Cardiac septum (tissue), 1 donor: Measurements from ENCODE around the gene PLXNA2. TPM values are rescaled to one million over a fixed set of nuclear protein-coding genes. Genes with fewer than 3 reads are reported as not detected.

Experiments
- DNase-seq: peaks from one replicate; pipeline ENCODE4 v3.0.0-alpha.2; 2020; ENCODE audit warnings: low spot score
- intact Hi-C: fragments of 100-400 bp; cut with DNase I; formaldehyde crosslinking; loops from one replicate; pipeline ENCODE4 v1.14.0; 2022
- total RNA-seq: library from RNA; stranded (reverse); fragmentation: NEBNext Ultra II Directional; extraction: Animal tissue kit (Norgen Biotek cat#: 25700); gene quantifications from one replicate; pipeline ENCODE4 v1.2.1, GENCODE V29; 2021
- donor health status: DM: no; HTN: no; CAD: no.

Gene PLXNA2
- total RNA-seq, 1 donor from 2014 or later = 23.8 TPM

DNA sequence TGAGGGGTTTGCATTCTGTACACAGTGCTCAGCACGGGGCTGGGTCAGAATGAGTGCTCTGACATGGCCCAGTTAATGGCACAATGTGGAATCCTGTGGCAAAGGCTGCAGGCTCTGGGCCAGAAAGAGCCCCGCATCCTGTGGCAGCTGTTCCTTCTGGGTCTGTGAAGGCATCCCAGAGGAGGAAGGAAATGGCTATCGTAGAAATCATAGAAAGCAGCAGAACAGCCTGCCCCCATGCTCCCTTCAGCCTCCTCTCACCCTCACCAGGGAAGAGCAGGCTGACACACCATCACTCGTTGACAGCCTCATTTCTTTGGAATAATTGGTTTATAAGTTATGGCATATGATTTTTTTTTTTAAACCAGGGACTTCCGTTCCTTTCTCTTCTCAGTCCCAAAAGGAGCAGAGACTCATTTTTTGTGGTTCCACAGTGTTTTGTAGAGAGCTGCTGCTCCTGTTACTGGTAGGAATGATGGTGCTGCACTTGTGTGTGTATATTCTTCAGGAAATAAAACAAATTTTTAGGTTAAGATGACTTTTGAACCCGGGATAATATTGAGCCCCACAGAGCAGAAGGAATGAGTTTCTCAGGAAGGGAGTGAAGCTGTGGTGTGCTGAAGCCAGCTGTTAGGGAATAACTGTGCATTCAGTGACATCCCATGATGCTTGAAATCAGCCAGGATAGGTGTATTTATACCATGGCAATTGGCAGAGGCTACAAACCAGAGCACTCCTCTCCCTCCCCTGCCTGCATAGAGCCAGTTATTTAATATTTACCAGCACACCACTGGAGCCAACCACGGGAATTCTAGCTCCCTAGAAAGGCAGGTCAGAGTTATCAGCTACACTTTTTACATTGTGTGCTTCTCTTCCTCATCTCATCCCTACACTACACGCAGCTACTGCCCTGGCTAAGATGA lies 32.0 kb downstream of the PLXNA2 start:
- DNase-seq = no peak
- intact Hi-C loops = loop anchor here (5.0 kb wide), 1 partner anchor 40 kb away; no protein-coding TSS in a partner anchor

DNA sequence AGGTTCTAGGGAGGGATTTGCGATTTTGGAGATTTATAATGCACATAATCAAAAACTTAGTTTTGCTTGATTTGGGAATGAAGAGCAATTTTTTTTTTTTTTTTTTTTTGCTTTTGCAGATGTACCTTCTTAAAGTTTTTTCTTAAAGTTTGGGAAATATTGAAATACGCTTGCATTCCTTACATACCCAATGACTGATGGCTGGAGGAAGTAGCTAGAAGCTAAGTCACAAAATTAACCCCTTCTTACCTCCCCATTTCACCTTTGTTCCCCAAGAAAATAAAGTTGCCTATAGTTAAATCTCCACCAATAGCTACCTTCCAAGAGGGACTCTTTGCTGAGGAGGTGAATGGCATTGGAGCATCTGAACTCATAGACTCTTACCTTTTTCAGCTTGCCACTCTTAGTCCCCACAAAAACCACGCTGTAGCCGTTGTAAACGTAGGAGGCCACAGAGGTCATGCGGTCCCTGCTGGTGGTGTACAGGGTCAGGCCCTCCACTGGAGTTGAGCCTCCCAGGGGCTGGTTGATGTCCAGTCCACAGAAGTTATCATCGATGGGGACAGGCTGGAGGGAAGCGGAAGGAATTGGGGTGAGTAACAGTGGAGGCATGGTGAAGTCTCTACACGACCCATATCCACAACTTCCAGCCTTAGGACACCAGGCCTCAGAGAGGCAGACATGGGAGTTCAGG lies 34.1 kb downstream of the PLXNA2 start:
- intact Hi-C loops = loop anchor here (5.0 kb wide), 1 partner anchor 38 kb away; no protein-coding TSS in a partner anchor
- DNase-seq = no peak

DNA sequence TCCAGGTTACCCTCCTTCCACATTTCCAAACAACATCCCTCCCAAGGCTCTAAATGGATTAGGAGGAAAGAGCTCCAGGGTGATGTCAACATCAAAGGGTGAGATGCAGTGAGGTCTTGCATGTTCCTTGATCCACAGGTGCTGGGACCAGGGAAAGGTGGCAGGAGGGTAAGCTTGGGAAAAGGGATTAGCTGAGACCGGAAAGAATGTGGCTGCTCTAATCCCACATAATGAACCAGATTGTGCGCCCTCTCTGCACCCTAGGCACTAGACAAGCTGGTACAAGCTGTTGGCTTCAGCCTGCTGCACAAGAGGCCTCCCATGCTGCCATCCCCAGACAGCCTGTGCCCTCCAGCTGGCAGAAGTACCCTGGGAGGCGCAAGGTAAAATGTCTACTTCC lies 34.9 kb downstream of the PLXNA2 start:
- intact Hi-C loops = no loop called here
- no peak for DNase-seq

DNA sequence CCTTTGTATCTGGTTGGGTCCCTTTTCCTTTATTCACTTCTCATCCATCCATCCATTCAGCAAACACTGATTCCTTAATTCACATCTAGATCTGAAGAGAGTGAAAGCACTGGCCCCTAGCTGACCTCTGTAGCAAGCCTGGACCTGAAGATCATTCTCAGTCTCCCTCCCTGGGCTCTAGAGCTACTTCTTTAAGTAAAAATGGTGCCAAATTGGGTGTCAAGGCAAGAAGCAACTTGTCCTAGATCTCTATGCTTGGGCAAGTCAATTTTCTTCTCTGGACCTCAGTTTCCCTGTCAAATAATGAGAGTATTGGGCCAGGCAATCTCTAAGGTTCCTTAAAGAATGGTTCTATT lies 36.1 kb downstream of the PLXNA2 start:
- intact Hi-C loops = no loop called here
- DNase-seq = no peak

DNA sequence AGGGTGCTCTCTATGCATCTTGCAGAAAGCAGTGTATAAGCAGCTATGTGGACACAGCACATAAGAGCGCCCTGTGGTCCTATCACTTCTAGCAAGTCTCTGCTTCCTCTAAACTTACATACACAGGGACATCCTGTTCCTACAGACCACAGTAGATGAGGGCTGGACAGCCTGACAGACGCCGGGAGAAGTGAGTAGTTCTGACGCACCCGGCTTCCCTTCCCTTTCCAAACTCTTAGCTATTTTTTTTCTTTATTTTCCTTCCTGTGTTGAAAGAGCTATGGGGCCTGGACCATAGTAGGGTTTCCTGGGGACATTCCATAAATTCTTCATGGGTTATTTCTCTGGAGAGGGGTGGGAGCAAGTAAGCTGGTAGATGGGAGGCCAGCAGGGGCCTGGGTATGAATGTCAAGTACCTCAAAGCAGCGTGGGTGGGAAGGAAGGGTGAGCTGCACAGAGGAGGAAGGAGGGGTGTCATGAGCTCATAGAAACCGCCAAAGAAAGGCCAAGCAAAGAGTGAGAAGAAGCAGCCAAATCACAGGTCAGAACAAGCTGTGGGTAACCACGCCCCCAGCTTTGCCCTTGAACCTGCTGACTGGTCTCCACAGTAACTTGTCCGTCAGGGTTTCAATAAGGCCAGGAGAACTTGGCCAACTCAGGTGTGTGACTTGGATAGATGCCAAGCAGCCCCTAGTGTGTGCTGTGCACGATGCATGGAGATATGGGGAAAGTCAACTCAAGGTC lies 36.6 kb downstream of the PLXNA2 start:
- no peak for DNase-seq
- intact Hi-C loops = no loop called here

DNA sequence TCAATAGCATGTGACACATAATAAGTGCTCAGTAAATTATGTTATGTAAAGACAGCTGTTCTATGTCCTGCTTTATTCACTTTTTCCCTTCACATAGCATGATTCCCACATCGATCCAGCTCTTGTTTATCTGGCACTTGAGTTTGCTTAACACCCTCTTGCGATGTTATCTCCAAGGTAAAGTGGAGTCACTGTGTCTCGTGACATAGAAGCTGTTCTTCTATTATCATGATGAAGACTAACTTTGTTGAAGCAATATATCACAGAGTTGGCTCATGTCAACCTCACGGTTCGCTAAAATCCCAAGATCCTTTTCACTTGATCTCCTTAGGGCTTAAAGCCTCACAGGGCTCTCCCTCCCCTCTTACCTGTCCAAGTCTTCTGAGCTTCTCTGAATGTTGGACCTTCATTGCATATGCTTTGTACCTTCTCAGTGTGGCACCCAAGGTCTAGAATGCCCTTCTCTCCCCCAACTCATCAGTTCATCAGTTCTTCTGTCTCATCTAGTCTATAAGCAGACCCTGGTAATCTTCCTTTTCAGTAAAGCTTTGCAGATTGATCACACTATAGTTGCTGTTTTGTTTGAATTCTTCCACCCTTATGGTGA lies 38.0 kb downstream of the PLXNA2 start:
- intact Hi-C loops = no loop called here
- no peak for DNase-seq

DNA sequence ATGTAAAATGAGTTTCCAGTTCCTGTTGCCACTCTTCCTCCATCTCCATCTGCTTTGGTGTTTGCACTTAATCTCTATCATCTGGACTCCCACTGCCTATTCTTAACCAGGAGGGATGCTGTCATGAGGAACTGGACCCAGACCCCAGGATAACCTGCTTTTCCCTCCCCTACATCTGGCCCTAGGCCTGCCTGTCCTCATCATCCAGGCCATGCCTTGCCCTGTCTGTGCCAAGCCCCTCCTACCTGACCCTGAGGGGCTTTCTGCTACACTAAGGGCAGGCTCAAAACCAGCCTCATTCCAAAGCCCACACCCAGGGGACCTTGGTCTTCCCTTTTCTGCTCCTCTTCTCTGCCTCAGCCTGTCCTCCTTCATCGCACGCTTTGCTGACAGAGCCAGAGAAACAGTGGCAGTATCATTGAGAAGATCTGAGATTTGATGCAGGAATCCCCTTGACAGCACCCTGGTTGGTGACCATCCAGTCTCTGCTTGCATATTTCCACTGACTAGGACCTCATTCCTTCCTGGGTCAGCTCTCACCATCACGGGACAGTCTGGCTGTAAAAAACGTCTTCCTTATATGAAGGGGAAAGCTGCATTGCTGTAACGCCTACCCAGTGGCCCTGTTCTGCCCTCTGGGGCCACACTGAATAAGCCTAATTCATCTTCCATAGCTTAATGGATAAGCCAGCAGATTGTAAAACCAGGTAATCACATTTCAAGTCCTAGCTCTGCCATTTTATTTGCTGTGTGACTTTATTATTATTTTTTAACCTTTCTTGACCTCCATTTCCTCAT lies 38.8 kb downstream of the PLXNA2 start:
- DNase-seq = no peak
- intact Hi-C loops = loop anchor here (2.0 kb wide), 1 partner anchor 33 kb away; no protein-coding TSS in a partner anchor

DNA sequence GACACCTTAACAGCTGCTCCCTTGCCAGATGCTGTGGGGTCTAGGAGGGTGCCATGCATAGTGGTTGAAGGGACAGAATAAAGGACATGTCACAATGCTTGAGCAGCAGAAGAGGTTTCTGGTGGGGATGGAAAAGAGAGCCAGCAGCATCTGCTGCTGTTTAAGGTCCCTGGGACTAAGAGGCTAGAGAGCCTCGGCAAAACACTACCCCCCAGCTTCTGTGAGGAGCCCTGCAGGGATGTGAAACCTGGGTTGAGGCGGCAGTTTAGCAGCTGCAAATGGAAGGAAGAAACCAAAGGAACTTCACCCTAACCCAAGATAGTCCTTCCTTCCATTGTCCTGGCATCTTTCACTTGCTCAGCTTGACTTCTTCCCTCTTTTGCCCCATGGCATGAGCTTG lies 39.4 kb downstream of the PLXNA2 start:
- no peak for DNase-seq

DNA sequence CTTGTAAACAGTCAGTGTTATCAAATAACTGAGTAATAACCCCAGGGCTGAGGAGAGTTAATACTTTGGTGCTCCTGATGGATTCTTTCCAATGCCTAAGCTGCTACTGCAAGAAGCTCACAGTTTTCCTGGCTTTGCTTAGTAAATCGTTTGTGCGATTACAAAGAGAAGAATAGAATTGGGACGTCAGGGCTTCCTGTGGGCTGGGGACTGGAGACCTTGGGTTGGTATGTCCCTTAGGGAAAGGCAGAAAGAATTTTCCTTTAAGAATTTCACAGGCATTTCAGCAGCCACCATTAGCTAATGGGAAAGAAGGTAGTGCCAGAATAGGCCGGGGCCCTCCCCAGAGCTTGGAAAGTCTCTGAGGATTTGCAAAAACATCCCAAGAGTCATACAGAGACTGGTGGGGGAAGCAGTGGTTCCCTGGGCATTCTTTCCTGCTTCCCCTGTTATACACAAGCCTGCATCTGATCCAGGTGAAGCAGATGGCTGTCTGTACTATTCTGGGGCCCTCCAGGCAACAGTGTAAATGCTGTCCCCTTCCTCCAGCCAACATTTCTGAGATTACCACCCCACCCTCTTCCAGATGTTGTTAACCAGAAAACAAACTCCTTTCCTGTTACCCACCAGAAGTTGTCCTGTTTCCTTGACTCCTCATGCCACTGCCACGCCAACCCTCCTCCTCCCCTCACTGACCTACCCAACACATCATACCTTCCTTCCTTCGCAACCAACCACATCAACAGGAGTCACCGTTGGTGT lies 40.2 kb downstream of the PLXNA2 start:
- no peak for DNase-seq
- intact Hi-C loops = loop anchor here (2.0 kb wide), 2 partner anchors 15 to 35 kb away; no protein-coding TSS in a partner anchor

More for the DNA sequence above, 39.4 kb downstream of the PLXNA2 start:
- intact Hi-C loops = loop anchor here (2.0 kb wide), 1 partner anchor 34 kb away; no protein-coding TSS in a partner anchor

DNA sequence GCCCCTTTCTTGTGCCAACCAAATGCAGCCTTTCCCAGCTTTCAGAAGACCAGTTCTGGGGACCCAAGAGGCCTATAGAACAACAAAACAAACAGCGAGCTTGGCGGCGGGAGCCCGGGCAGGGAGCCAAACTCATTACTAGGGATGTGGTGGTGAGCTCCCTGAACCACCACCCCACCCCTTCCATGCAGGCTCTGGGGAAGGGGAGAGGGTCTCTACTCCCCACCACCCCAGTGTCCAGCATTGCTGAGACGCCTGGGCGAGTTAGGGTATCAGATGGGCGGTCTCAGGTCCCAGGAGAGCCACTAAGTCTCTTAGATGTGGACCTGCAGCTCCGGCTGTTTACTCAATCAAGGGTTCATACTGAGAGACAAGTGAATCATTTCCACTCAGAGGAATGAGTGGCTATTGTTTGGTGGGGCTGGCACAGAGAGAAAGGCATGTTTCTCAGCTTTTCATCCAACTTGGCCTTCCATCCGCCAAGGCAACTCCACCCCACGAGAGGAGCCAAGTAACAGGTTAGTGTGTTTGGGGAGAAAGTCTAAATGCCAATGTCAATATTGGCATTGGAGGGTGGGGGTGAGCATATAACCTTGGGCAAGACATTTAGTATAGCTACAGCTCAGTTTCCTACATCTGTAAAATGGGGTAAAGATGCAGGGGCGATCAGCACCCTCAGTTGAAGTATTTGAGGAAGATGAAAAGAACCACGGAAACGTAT lies 40.9 kb downstream of the PLXNA2 start:
- DNase-seq = no peak
- intact Hi-C loops = loop anchor here (2.0 kb wide), 1 partner anchor 16 kb away; no protein-coding TSS in a partner anchor

DNA sequence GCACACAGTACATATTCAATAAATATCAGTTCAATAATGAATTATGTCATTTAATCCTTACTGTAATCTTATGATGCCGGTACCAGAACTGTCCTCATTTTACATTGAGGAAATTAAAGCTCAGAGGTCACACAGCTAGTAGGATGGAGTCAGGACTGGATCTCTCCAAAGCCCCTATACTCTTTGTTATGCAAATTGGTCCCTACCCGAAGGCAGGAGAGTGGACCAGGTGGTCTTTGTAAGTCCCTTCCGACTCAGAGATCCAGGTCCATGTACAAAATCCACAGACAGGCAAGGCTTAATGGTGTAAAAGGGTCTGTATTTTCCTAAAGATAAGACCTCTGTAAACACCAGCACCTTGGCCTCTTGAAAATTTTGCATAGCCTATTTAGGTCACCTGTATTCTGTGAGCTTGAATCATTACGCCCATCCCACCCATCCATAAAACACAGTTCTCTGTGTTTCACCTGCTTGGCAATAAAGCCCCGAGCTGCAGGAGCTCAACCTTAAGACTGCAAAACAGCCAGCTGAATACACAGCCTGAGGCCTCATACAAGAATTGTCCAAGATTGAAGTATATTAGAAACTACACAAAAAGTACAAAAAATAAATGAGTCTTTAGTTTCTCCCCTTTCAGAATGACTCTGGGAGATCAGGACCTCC lies 41.7 kb downstream of the PLXNA2 start:
- DNase-seq = no peak
- intact Hi-C loops = loop anchor here (2.0 kb wide), 1 partner anchor 16 kb away; no protein-coding TSS in a partner anchor

DNA sequence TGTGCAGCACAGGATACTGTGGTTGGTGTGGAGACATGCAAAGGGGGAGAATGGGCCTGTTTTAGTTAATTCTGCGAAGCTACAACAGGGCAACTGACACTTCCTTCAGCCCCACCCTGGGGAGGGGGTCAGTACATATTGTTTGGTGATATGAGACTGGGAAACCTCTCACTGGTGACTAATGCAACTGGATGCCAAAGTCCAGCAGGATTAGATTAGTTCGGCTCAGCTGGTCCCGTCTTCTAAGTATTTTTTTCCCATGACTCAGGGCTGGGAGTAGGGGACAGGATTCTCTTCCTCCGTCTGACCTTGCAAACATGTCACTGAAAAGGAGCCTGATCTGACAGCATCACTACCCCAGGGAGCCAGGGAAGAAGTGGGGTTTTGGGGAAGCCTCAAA lies 43.0 kb downstream of the PLXNA2 start:
- intact Hi-C loops = no loop called here
- DNase-seq = no peak

DNA sequence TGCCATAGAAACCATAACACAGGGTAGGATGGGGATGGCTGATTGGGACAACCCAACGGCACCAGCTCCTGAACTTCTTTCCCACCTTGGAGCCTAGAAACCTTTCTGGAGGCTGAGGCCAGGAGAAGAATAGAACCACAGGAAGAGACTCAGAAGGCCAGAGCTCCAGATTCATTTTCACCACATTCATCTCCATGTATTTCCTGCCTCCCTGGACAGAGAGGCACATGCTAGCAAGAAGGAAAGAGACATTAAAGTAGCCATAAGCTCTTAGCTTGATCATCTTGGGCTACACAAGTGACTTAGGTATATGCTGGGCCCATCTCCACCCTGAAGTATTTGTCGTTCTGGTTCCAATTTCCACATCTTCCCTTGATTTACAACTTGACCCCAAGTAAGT lies 44.1 kb downstream of the PLXNA2 start:
- intact Hi-C loops = no loop called here
- no peak for DNase-seq

DNA sequence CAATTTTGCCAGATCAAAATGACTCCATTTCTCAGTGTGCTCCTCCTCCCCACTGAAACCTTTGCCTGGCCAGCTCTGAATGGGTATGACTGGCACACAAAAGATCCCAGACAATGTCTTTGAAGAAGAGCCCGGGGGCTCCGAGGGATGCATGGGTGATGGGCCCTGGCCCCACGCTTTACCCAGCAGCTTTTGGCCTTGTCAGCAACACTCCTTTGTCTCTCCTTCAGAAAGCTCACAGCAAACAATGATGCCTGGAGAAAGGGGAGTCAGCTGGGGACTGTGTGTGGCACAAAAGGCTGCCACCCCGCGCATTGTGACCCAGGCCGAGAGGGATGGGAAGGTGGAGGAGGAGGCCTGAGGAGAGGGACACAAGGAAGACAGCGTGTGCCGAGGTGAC lies 45.9 kb downstream of the PLXNA2 start:
- no peak for DNase-seq
- intact Hi-C loops = no loop called here

DNA sequence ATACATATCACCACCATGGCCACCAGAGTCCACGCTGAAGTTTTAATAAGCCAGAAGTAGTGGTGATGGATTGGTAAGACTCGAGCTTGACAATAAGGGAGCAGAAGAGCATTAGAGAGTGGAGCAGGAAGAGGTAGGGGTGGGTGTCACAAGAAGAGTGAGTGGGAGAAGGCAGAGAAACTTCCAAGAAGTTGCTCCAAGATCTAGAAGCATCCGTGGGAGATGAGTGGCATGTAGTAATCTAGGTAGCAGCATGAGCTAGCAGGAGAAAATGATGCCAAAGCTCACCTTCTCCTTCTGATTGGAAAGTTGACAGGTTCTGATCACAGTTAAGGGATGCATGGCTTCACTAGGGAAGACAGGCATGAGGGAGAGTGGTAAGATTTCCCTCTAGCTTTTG lies 49.2 kb downstream of the PLXNA2 start:
- intact Hi-C loops = no loop called here
- no peak for DNase-seq

DNA sequence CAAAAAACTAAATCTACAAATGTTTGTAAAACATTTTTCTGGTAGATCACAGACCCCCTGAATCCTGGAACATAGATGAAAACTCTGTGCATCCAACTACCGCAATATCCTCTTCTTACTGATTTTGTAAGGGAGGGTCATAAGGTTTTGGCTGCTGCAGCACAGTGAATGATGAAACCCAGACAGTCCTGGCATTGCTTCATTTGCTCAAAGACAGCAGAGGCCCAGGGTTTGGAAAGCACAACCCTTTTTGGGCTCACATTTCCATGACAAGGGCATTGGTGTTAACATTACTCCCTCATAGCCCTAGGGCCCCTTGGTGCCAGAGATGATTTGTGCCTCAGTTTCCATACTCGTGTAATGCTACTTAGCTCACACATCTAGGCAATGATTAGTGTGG lies 51.2 kb downstream of the PLXNA2 start:
- no peak for DNase-seq
- intact Hi-C loops = no loop called here

DNA sequence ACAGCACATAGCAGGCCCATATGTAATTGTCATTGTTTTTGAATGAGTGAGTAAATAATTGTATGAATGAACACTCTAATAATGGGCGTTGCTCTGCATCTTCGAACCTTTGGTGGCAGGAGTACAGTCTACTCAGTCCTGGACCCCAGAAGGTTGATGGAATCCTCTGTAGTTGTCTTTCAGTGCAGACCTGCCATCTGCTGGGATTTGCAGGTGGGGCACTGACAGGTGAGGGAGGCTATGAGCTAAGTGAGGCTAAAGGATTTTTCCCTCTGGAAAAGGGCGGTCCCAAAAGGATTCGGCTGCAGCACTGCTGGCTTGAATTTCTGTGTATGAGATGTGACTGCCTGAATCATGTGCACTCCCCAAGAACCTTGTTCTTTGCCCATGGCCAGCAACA lies 53.4 kb downstream of the PLXNA2 start:
- no peak for DNase-seq
- intact Hi-C loops = no loop called here
